Spleen (tissue), 7 donors: ENCODE data around the gene DSTYK.

Source experiments
- CTCF ChIP-seq, 11 experiments: fragments of 200-600 bp in 7 of 11; fragments of 450-650 bp in 4 of 11; sonication (generic) in 4 of 11; IDR thresholded peaks in 8 of 11; conservative IDR thresholded peaks in 3 of 11; 1 replicate in 7 of 11; 2 replicates in 4 of 11; pipeline versions ENCODE4 v1.4.0 to v1.8.0; 2016 to 2021; ENCODE audit warnings: antibody characterized with exemption in 11 of 11, inconsistent platforms in 4 of 11, mild to moderate bottlenecking in 1 of 11
- POLR2A ChIP-seq, 3 donors: fragments of 450-650 bp; IDR thresholded peaks; one replicate each; pipeline ENCODE4 v1.5.1; 2017; ENCODE audit warnings: antibody characterized with exemption in 3 of 3, mild to moderate bottlenecking in 1 of 3
- POLR2AphosphoS5 ChIP-seq, 3 donors: sonication (generic); formaldehyde crosslinking; IDR thresholded peaks; one replicate each; pipeline ENCODE4 v1.5.1; 2017; ENCODE audit warnings: antibody characterized with exemption in 3 of 3
- donor health status: DM: no; HTN: no; CAD: no; lungs with moderate emphysema.
- donor health status: DM: no; HTN: no; CAD: no.
- donor health status: DM: no; HTN: no; CAD: no.

- TF ChIP-seq CTCF (IDR thresholded peaks at IDR 0.05 in 8 of 11, conservative IDR thresholded peaks at IDR 0.05 in 3 of 11) (no peak), POLR2A (IDR thresholded peaks at IDR 0.05) (no peak), POLR2AphosphoS5 (IDR thresholded peaks at IDR 0.05) (no peak)
Observed at GRCh38 chr1:205144046-205144720, 67.3 kb downstream of the DSTYK start.
